ENCODE measurements around the gene MYRFL. TPM values are rescaled to one million over a fixed set of nuclear protein-coding genes. Genes with fewer than 3 reads are reported as not detected.

The MYRFL gene
- total RNA-seq, 4 donors from 2014 or later = 0.17 to 1.8 (median 0.44) TPM; not detected in 1

GRCh38 chr12:69932154-69932553, 107.1 kb downstream of the MYRFL start:
- TF ChIP-seq CTCF (IDR thresholded peaks at IDR 0.05; ENCODE audit: low read depth) = no peak

- TF ChIP-seq CTCF (IDR thresholded peaks at IDR 0.05; ENCODE audit: low read depth) = no peak
These were observed 107.9 kb downstream of the MYRFL start for GRCh38 chr12:69932676-69933552.

GRCh38 chr12:69934011-69934410, 109.0 kb downstream of the MYRFL start:
- TF ChIP-seq CTCF (IDR thresholded peaks at IDR 0.05; ENCODE audit: low read depth) = no peak

GRCh38 chr12:69935651-69936100, 110.6 kb downstream of the MYRFL start:
- TF ChIP-seq CTCF (IDR thresholded peaks at IDR 0.05; ENCODE audit: low read depth) = no peak

- TF ChIP-seq CTCF (IDR thresholded peaks at IDR 0.05; ENCODE audit: low read depth) = no peak
These were observed 111.2 kb downstream of the MYRFL start for GRCh38 chr12:69936214-69936731.

GRCh38 chr12:69936766-69937165, 111.7 kb downstream of the MYRFL start:
- TF ChIP-seq CTCF (IDR thresholded peaks at IDR 0.05; ENCODE audit: low read depth) = no peak

- no peak for TF ChIP-seq CTCF (IDR thresholded peaks at IDR 0.05; ENCODE audit: low read depth)
These were observed 122.1 kb downstream of the MYRFL start for GRCh38 chr12:69947123-69947522.

Data from subcutaneous adipose tissue (tissue), 4 donors.